DND-41 (cell line): ENCODE measurements around the gene PDGFB.

Experiments
- ATAC-seq: fragments of 200-7000 bp; cut with Tn5 transposase; 3 replicates; pipeline ENCODE4 v1.9.1; 2021; ENCODE audit warnings: low read depth; ENCODE audit not compliant: insufficient read depth
- DNase-seq: peaks from one replicate; pipeline ENCODE4 v3.0.0-alpha.2; 2020
- H2AFZ ChIP-seq: 2 replicates; pipeline ENCODE4 v1.6.0; 2012; ENCODE audit warnings: low read depth, low read length
- H3K27ac ChIP-seq: 2 replicates; pipeline ENCODE4 v1.5.1; 2012; ENCODE audit warnings: low read length, inconsistent platforms
- H3K27me3 ChIP-seq: fragments of 200-600 bp; sonication (generic); 2 replicates; pipeline ENCODE4 v1.6.0; 2012; ENCODE audit warnings: low read length, mild to moderate bottlenecking, inconsistent platforms; ENCODE audit not compliant: insufficient read depth, poor library complexity
- H3K36me3 ChIP-seq: 2 replicates; pipeline ENCODE4 v1.5.1; 2012; ENCODE audit warnings: low read length, inconsistent platforms; ENCODE audit not compliant: insufficient read depth
- H3K4me1 ChIP-seq: 2 replicates; pipeline ENCODE4 v1.5.1; 2012; ENCODE audit warnings: mild to moderate bottlenecking, low read length; ENCODE audit not compliant: insufficient read depth
- H3K4me2 ChIP-seq: 2 replicates; pipeline ENCODE4 v1.6.0; 2012; ENCODE audit warnings: mild to moderate bottlenecking, moderate library complexity, low read length, inconsistent platforms; ENCODE audit not compliant: insufficient read depth
- H3K4me3 ChIP-seq, 2 experiments: fragments of 200-600 bp in 1 of 2; shearing (Covaris generic) in 1 of 2; 2 replicates each; pipeline ENCODE4 v1.5.1; 2012 to 2016; ENCODE audit warnings: inconsistent platforms in 2 of 2, low read length in 2 of 2, mild to moderate bottlenecking in 2 of 2, low read depth in 1 of 2, moderate library complexity in 1 of 2
- H3K79me2 ChIP-seq: 2 replicates; pipeline ENCODE4 v1.6.0; 2012; ENCODE audit warnings: low read length, inconsistent platforms; ENCODE audit not compliant: insufficient read depth
- H3K9ac ChIP-seq: 2 replicates; pipeline ENCODE4 v1.6.0; 2012; ENCODE audit warnings: low read depth, mild to moderate bottlenecking, inconsistent platforms, low read length, moderate library complexity
- H3K9me3 ChIP-seq: 2 replicates; pipeline ENCODE4 v1.5.1; 2012; ENCODE audit warnings: low read length, moderate library complexity, mild to moderate bottlenecking, inconsistent platforms; ENCODE audit not compliant: insufficient read depth, severe bottlenecking
- H4K20me1 ChIP-seq: 2 replicates; pipeline ENCODE4 v1.6.0; 2012; ENCODE audit warnings: low read length; ENCODE audit not compliant: insufficient read depth
- EZH2 ChIP-seq: IDR thresholded peaks from 3 replicates; pipeline ENCODE4 v1.6.1; 2012; ENCODE audit warnings: borderline replicate concordance, low read depth, mild to moderate bottlenecking, moderate library complexity, low read length, inconsistent platforms; ENCODE audit not compliant: severe bottlenecking
- TF ChIP-seq, protein P1 (sequence below): IDR thresholded peaks from 2 replicates; pipeline ENCODE4 v1.5.1; 2012; ENCODE audit warnings: borderline replicate concordance, low read length, moderate library complexity, mild to moderate bottlenecking; ENCODE audit not compliant: poor library complexity, severe bottlenecking; ENCODE audit errors: extremely low read depth

The PDGFB gene

DNA sequence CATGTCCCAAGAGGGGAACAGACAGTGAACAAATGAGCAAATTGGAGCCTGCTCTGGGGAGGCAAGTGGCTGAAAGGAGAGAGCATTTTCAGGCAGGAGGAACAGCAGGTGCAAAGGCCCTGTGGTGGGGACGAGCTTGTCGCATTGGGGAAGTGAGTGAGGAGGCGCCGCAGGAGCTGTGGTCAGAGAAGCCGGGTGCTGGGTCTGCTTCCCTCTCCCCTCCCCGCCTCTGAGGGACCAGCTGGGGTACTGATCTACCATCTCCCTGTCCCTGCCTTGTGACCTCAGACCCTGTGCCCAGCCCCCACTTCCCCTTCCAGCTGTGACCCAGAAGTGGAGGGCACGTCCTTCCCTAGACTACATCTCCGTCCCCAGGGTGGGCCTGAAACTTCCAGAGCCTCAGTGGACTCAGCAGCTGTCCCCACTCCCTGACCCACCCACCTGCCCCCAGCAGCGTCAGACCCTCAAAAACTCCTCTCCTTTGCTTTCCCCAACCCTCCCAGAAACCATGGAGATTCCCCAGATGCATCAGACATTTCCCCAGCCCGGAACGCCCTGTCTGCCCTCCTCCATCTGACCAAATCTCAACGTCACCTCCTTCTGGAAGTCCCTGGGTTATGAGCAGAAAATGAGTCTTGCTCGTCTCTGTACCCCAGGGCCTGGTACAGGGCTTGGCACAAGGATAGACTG is 19.7 kb upstream of the PDGFB start:
- no peak for TF ChIP-seq EZH2
- TF ChIP-seq, protein P1, sequence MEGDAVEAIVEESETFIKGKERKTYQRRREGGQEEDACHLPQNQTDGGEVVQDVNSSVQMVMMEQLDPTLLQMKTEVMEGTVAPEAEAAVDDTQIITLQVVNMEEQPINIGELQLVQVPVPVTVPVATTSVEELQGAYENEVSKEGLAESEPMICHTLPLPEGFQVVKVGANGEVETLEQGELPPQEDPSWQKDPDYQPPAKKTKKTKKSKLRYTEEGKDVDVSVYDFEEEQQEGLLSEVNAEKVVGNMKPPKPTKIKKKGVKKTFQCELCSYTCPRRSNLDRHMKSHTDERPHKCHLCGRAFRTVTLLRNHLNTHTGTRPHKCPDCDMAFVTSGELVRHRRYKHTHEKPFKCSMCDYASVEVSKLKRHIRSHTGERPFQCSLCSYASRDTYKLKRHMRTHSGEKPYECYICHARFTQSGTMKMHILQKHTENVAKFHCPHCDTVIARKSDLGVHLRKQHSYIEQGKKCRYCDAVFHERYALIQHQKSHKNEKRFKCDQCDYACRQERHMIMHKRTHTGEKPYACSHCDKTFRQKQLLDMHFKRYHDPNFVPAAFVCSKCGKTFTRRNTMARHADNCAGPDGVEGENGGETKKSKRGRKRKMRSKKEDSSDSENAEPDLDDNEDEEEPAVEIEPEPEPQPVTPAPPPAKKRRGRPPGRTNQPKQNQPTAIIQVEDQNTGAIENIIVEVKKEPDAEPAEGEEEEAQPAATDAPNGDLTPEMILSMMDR = no peak
- Histone ChIP-seq H3K27me3 (no peaks in the 10 kb centered on the region), H3K79me2 (no peaks in the 10 kb centered on the region), H3K4me1 (no peaks in the 10 kb centered on the region), H3K36me3 (no peaks in the 10 kb centered on the region), H3K27ac (no peak overlapping the region), H2AFZ (no peak overlapping the region), H3K4me3 (no peak overlapping the region), H3K9ac (no peak overlapping the region), H3K4me2 (no peak overlapping the region), H3K9me3 (no peaks in the 10 kb centered on the region), H4K20me1 (no peaks in the 10 kb centered on the region)
- ATAC-seq (no peak), DNase-seq (no peak)

GRCh38 chr22:39263626-39264348 is 19.0 kb upstream of the PDGFB start:
- Histone ChIP-seq H2AFZ (no peak overlapping the region), H4K20me1 (no peaks in the 10 kb centered on the region), H3K27ac (no peak overlapping the region), H3K4me2 (no peak overlapping the region), H3K9ac (no peak overlapping the region), H3K36me3 (no peaks in the 10 kb centered on the region), H3K9me3 (no peaks in the 10 kb centered on the region), H3K4me1 (no peaks in the 10 kb centered on the region), H3K27me3 (no peaks in the 10 kb centered on the region), H3K4me3 (no peak overlapping the region), H3K79me2 (no peaks in the 10 kb centered on the region)
- TF ChIP-seq, protein P1 = no peak
- TF ChIP-seq EZH2 = no peak
- DNase-seq (no peak), ATAC-seq (no peak)

DNA sequence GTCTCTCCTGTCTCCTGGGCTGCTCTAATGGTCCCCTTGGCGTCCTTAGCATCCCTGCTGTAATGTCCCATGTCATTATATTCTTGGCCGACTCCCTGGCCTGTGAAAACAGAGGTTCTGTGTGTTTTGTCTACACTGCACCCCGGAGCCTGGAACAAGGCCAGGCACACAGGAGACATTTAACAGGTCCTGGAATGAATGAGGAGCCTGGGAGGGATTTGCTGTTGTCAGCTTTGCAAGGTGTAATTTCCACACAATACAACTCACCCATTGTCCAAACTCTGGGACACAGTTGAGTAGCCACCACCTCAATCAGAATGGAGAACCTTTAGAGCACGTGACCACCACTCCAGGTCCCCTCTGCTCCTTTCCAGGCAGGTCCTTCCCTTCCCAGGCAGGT is 14.9 kb upstream of the PDGFB start:
- no peaks in the 10 kb centered on the region for H3K4me1 ChIP-seq
- H3K79me2 ChIP-seq = no peaks in the 10 kb centered on the region
- DNase-seq (no peak), ATAC-seq (no peak)
- no peaks in the 10 kb centered on the region for H4K20me1 ChIP-seq
- H3K9ac ChIP-seq = no peak overlapping the region
- H3K4me2 ChIP-seq = no peak overlapping the region
- peaks cover 5% of the 10 kb centered on the region for H3K27me3 ChIP-seq
- no peak for TF ChIP-seq EZH2
- TF ChIP-seq, protein P1 = no peak
- no peak overlapping the region for H3K4me3 ChIP-seq
- no peaks in the 10 kb centered on the region for H3K9me3 ChIP-seq
- no peak overlapping the region for H2AFZ ChIP-seq
- no peaks in the 10 kb centered on the region for H3K36me3 ChIP-seq
- no peak overlapping the region for H3K27ac ChIP-seq
